IPS-18a (cell line): ENCODE results near the gene CAB39L.
"Not testable (repeated sequence)": the region's sequence is repeated elsewhere in the genome, so short reads cannot be mapped to it uniquely, and the experiment has no call there.

Experiments
- H3K27ac ChIP-seq: one replicate; pipeline ENCODE4 v1.5.1; 2013; ENCODE audit warnings: low read length
- H3K27me3 ChIP-seq: one replicate; pipeline ENCODE4 v1.6.1; 2013; ENCODE audit warnings: mild to moderate bottlenecking, low read length; ENCODE audit not compliant: control insufficient read depth, insufficient read depth
- H3K36me3 ChIP-seq: one replicate; pipeline ENCODE4 v1.6.1; 2013; ENCODE audit warnings: low read depth, low read length; ENCODE audit not compliant: control insufficient read depth
- H3K4me1 ChIP-seq: one replicate; pipeline ENCODE4 v1.6.1; 2013; ENCODE audit warnings: low read depth, low read length; ENCODE audit not compliant: control insufficient read depth
- H3K4me3 ChIP-seq: one replicate; pipeline ENCODE4 v1.5.1; 2013; ENCODE audit warnings: low read length
- H3K9ac ChIP-seq: one replicate; pipeline ENCODE4 v1.6.1; 2013; ENCODE audit warnings: mild to moderate bottlenecking, low read length, moderate library complexity
- H3K9me3 ChIP-seq: one replicate; pipeline ENCODE4 v1.6.1; 2013; ENCODE audit warnings: low read depth, low read length; ENCODE audit not compliant: control insufficient read depth

Gene CAB39L

GRCh38 chr13:49295244-49295643 lies 148.6 kb downstream of the CAB39L start:
- H3K9me3 ChIP-seq, result no peaks in the 10 kb centered on the region
- no peaks in the 10 kb centered on the region for H3K4me1 ChIP-seq
- H3K9ac ChIP-seq, result no peak overlapping the region
- no peaks in the 10 kb centered on the region for H3K36me3 ChIP-seq
- H3K4me3 ChIP-seq, result no peak overlapping the region
- H3K27me3 ChIP-seq, result no peaks in the 10 kb centered on the region
- H3K27ac ChIP-seq, result no peak overlapping the region

DNA sequence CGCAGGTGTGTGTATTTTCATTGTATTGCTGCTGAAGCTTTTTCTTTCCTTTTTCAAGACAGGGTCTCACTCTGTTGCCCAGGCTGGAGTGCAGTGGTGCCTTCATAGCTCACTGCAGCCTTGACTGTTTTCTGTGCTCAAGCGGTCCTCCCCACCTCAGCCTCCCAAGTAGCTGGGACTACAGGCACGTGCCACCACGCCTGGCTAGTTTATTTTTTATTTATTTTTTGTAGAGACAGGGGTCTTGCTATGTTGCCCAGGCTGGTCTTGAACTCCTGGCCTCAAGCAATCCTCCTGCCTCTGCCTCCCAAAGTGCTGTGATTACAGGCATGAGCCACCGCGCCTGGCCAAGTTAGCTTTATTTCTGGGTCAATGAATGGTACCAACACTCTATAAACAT lies 149.1 kb downstream of the CAB39L start:
- H3K4me3 ChIP-seq, H3K4me1 ChIP-seq: not testable (repeated sequence)

GRCh38 chr13:49292742-49293486 lies 150.9 kb downstream of the CAB39L start:
- Histone ChIP-seq H3K36me3 (no peaks in the 10 kb centered on the region), H3K9ac (no peak overlapping the region), H3K4me1 (no peaks in the 10 kb centered on the region), H3K9me3 (no peaks in the 10 kb centered on the region), H3K27ac (no peak overlapping the region), H3K27me3 (no peaks in the 10 kb centered on the region), H3K4me3 (no peak overlapping the region)

More for the DNA sequence above, 149.1 kb downstream of the CAB39L start:
- not testable (repeated sequence) for H3K9ac ChIP-seq, H3K36me3 ChIP-seq, H3K27ac ChIP-seq, H3K9me3 ChIP-seq, H3K27me3 ChIP-seq

- no peaks in the 10 kb centered on the region for H3K36me3 ChIP-seq
- H3K9me3 ChIP-seq, result no peaks in the 10 kb centered on the region
- H3K27me3 ChIP-seq, result no peaks in the 10 kb centered on the region
- H3K4me1 ChIP-seq, result no peaks in the 10 kb centered on the region
- H3K4me3 ChIP-seq, result no peak overlapping the region
- H3K9ac ChIP-seq, result no peak overlapping the region
- H3K27ac ChIP-seq, result no peak overlapping the region
Measured at GRCh38 chr13:49288458-49288857, 155.4 kb downstream of the CAB39L start.

GRCh38 chr13:49287995-49288394 lies 155.9 kb downstream of the CAB39L start:
- H3K36me3 ChIP-seq, result no peaks in the 10 kb centered on the region
- no peak overlapping the region for H3K27ac ChIP-seq
- no peaks in the 10 kb centered on the region for H3K9me3 ChIP-seq
- H3K4me3 ChIP-seq, result no peak overlapping the region
- H3K4me1 ChIP-seq, result no peaks in the 10 kb centered on the region
- H3K9ac ChIP-seq, result no peak overlapping the region
- no peaks in the 10 kb centered on the region for H3K27me3 ChIP-seq

GRCh38 chr13:49279885-49280284 lies 164.0 kb downstream of the CAB39L start:
- Histone ChIP-seq H3K9me3 (no peaks in the 10 kb centered on the region), H3K9ac (no peak overlapping the region), H3K4me3 (no peak overlapping the region), H3K27ac (no peak overlapping the region), H3K4me1 (peaks cover 11% of the 10 kb centered on the region), H3K27me3 (no peaks in the 10 kb centered on the region), H3K36me3 (no peaks in the 10 kb centered on the region)

DNA sequence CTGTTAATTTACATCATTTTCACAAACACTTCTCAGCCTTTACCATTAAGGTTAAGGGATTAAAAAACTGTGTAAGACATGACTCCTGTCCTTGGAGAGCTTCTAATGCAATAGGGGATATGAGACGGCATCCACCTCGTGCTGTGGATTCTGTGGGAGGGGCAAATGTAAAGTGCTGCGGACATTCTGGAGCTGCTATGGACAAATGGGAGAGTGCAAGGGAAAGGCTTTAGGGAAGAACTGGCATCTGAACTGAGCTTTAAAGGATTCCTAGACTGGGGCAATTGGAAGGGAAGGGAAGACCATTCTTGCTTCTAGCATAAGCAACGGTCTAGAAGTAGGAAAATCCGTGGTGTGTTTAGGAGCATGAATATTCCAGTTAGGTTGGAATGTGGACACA lies 164.8 kb downstream of the CAB39L start:
- no peaks in the 10 kb centered on the region for H3K36me3 ChIP-seq
- no peak overlapping the region for H3K27ac ChIP-seq
- H3K9ac ChIP-seq, result no peak overlapping the region
- H3K9me3 ChIP-seq, result no peaks in the 10 kb centered on the region
- H3K4me1 ChIP-seq, result peaks cover 11% of the 10 kb centered on the region
- no peaks in the 10 kb centered on the region for H3K27me3 ChIP-seq
- H3K4me3 ChIP-seq, result no peak overlapping the region

GRCh38 chr13:49278211-49278610 lies 165.7 kb downstream of the CAB39L start:
- Histone ChIP-seq H3K4me3 (no peak overlapping the region), H3K9me3 (no peaks in the 10 kb centered on the region), H3K27me3 (no peaks in the 10 kb centered on the region), H3K9ac (no peak overlapping the region), H3K4me1 (peaks cover 11% of the 10 kb centered on the region), H3K27ac (no peak overlapping the region), H3K36me3 (no peaks in the 10 kb centered on the region)

DNA sequence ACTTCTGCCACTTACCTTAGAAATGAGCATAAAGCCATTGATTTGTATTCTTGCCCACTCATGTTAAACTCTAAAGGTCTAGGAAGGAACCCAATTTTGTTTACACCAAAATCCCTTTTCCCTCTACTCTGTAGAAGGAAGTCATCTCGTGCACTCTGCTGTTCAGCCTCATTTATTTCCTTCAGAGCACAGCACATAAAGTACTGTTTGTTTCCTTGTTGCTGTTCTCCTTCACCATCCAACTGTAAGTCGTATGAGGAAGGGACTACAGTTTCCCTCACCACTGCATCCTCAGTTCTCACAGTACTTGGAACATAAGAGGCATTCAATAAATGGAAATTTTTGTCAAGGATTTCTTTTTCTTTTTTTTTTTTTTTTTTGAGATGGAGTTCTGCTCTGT lies 171.6 kb downstream of the CAB39L start:
- Histone ChIP-seq H3K27me3 (no peaks in the 10 kb centered on the region), H3K9me3 (no peaks in the 10 kb centered on the region), H3K4me3 (no peak overlapping the region), H3K36me3 (no peaks in the 10 kb centered on the region), H3K9ac (no peak overlapping the region), H3K27ac (no peak overlapping the region), H3K4me1 (no peaks in the 10 kb centered on the region)

- Histone ChIP-seq H3K9me3 (no peaks in the 10 kb centered on the region), H3K9ac (no peak overlapping the region), H3K27ac (no peak overlapping the region), H3K27me3 (no peaks in the 10 kb centered on the region), H3K36me3 (no peaks in the 10 kb centered on the region), H3K4me1 (no peaks in the 10 kb centered on the region), H3K4me3 (no peak overlapping the region)
Measured at GRCh38 chr13:49271264-49271663, 172.6 kb downstream of the CAB39L start.

DNA sequence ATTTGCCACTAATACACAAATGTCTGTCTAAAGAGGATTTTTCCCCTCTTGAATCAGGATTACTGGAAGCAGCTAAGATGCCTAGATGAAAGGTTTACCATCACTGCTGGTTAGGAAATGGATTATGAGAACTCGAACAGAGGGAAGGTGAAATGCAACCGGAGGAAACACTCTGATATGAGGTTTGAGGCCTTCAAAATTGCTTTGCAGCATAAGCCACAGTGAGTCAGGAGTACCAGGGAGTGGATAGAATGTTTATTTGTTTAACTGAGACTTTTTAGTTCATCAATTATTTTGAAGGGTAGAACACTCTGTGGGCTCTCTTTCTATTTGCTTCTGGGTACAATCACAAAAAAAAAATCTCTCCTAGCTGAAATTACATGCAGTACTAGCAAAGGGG lies 178.0 kb downstream of the CAB39L start:
- H3K9me3 ChIP-seq, result no peaks in the 10 kb centered on the region
- H3K4me3 ChIP-seq, result no peak overlapping the region
- no peaks in the 10 kb centered on the region for H3K36me3 ChIP-seq
- peaks cover 12% of the 10 kb centered on the region for H3K4me1 ChIP-seq
- H3K27me3 ChIP-seq, result no peaks in the 10 kb centered on the region
- no peak overlapping the region for H3K9ac ChIP-seq
- no peak overlapping the region for H3K27ac ChIP-seq

DNA sequence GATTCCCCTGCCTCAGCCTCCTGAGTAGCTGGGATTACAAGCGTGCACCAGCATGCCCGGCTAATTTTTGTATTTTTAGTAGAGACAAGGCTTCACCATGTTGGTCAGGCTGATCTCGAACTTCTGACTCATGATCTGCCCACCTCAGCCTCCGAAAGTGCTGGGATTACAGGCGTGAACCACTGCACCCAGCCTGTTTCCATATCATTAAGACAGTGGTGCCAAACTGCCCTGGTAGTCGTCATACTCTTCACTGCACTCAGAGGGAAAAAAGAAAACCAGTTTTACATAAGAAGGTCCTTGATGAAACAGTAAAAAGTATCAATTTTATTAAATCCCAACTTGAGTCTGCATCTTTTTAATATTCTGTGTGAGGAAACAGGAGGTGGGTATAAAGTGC lies 181.2 kb downstream of the CAB39L start:
- Histone ChIP-seq H3K4me3 (no peak overlapping the region), H3K27ac (no peak overlapping the region)

More for the DNA sequence above, 181.2 kb downstream of the CAB39L start:
- Histone ChIP-seq H3K27me3 (no peaks in the 10 kb centered on the region), H3K4me1 (peaks cover 12% of the 10 kb centered on the region), H3K36me3 (no peaks in the 10 kb centered on the region), H3K9ac (no peak overlapping the region), H3K9me3 (no peaks in the 10 kb centered on the region)
